GM19023 (cell line): Measurements from ENCODE around the gene HLCS.
"Not testable (repeated sequence)": the region's sequence is repeated elsewhere in the genome, so short reads cannot be mapped to it uniquely, and the experiment has no call there.

ENCODE experiments used
- ATAC-seq: cut with Tn5 transposase; IDR thresholded peaks from one replicate; pipeline ENCODE4 v1.9.1; 2021; ENCODE audit warnings: mild to moderate bottlenecking, moderate library complexity; ENCODE audit not compliant: unreplicated experiment

Gene HLCS

DNA sequence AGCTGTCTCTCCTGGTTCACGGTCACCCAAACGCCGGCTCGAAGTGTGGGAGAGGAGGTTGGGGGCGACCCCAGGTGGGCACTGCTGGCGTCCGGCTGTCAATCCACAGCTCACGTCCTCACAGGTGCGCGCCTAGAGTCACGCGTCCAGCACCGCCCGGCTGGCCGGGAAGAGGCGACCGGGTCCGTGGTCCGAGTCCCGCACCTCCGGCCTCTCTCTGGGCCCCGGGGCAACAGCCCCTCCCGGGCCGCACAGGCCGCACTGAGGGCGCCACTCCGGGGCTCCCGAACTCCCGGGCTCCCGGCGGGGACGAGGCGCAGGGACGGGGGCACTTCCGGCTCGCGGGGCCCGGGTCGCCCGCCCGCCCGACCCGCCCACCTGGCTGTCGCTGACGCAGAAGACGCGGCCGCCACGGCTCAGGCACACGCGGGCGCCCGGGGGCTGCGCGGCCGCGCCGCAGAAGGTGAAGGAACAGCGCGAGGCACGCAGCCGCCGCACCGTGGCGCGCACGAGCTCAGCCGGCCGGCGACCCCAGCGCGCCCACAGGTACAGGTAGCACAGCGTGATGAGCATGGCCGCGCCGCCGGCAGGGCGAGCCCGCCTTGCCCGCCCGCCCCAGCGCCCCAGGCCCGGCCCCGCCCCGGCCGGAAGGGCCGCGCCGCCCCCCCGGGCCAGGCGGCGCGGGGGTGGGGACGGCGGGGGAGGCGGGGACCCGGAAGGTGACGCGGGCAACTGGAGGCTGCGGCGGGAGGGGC, at the start of gene HLCS:
Gene HLCS, minus strand, starts transcription at position 604 of the 755 bp plus-strand sequence. Its CDS starts 31 bp downstream, at position 573.
- ATAC-seq = peak; percentile 76

GRCh38 chr21:37009740-37010341, 43.4 kb upstream of the HLCS start:
- ATAC-seq = peak; percentile 85

DNA sequence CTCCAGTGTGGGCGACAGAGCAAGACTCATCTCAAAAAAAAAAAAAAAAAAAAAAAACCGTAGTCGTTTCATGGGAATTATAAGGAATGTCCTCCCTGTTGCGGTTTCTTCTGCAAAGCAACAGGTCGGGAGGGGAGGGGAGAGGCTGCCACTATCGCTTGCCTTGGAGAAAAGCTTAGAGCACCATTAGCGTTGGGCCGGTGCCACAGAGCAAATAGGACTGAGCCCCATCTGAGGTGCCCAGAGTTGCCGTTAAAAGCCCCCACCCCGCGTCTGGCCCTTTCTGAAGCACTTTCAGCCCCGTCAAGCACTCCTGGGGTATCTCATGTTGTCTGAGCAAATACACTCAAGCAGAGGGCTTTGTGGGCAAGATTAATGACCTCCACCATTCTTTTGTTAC, 42.3 kb upstream of the HLCS start:
- no peak for ATAC-seq

DNA sequence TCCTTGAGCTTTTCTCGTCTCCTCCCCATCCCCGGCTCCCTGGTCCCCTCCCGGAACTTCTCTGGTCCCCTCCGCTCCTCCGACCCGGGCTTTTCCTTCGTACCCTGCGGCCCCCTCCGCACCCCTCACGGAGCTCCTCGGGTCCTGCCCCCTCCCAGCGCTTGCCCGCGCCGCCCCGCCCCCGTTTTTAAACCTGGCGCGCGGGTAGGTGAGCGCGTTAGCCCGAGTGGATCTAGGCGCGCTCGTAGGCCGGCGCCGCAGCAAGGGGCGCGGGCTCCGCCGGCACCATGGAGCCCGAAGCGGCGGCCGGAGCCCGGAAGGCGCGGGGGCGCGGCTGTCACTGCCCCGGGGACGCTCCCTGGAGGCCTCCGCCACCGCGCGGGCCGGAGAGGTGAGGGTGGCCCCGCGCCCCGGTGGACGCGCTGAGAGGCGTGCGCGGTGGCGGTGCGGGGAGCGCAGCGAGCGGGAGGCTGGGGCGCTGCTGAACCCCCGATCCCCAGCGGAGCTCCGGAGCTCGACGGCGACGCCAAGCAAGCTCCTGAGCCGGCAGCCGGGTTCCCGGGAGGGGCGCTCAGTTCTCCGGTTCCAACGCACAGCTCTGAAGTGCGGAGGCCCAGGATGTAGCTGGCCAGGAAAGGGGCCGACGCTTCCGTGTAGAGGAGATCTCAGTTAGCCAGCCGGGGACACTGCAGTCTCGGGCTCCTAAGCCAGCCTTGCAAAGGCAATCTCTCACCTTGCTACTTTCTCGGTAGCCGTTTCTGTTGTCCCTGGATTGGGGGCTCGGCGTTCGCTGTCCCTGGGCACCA, 40.2 kb upstream of the HLCS start, which contains the start of gene RIPPLY3:
Gene RIPPLY3, plus strand, starts transcription at position 217 of the 806 bp plus-strand sequence. Its CDS starts 71 bp downstream, at position 288.
- ATAC-seq = no peak

GRCh38 chr21:37005548-37006485, 39.3 kb upstream of the HLCS start:
- no peak for ATAC-seq

DNA sequence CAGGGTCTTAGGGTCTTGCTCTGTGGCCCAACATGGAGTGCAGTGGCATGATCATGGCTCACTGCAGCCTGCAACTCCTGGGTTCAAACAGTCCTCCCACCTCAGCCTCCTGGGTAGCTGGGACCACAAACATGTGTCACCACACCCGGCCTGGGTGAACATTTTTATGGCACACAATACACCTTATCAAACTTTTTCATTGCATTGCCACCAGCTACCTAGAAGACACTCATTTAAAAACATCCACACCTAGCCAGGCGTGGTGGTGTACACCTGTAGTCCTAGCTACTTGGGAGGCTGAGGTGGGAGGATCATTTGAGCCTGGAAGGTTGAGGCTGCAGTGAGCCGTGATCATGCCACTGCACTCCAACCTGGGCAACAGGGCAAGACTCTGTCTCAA, 37.4 kb upstream of the HLCS start:
- ATAC-seq = not testable (repeated sequence)

DNA sequence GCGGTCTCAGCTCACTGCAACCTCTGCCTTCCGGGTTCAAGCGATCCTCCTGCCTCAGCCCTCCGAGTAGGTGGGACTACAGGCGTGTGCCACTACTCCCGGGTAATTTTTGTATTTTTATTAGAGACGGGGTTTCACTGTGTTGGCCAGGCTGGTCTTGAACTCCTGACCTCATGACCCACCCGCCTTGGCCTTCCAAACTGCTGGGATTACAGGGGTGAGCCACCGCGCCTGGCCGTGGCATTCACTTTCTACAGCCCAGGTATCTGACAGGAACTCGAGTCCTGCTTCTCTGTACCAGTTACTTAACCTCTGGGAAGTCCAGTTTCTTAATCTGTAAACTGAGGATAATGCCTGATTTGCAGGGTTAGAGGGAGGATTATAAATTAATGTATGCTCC, 36.4 kb upstream of the HLCS start:
- not testable (repeated sequence) for ATAC-seq

GRCh38 chr21:37001441-37001840, 35.0 kb upstream of the HLCS start:
- ATAC-seq = no peak

GRCh38 chr21:37000381-37000780, 33.9 kb upstream of the HLCS start:
- ATAC-seq = no peak

DNA sequence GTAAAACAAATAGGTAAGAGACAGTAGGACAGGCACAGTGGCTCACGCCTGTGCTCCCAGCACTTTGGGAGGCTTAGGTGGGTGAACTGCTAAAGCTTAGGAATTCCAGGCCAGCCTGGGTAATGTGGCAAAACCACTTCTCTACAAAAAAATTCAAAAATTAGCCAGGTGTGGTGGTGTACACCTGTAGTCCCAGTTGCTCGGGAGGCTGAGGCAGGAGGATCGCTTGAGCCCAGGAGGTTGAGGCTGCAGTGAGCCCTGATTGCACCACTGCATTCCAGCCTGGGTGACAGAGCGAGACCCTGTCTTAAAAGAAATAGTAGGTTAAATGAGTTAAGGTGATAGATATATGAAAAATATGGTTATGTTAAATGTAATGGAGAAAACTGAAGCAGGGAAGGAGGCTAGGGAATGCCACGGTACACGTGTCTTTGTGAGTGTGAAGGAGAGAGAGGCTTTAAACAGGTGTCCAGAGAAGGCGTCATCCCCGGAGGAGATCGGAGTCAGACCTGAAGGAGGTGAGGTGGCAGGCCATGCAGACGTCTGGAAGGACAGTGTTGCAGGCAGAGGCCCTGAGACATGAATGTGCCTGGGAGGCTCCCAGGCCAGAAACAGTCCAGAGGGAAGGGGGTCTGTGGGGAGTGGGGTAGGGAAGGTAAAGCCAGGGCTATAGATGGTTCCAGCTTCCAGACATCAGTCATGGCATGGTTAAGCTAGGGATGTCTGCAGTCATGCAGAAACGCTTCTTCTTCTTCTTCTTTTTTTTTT, 32.8 kb upstream of the HLCS start:
- no peak for ATAC-seq

DNA sequence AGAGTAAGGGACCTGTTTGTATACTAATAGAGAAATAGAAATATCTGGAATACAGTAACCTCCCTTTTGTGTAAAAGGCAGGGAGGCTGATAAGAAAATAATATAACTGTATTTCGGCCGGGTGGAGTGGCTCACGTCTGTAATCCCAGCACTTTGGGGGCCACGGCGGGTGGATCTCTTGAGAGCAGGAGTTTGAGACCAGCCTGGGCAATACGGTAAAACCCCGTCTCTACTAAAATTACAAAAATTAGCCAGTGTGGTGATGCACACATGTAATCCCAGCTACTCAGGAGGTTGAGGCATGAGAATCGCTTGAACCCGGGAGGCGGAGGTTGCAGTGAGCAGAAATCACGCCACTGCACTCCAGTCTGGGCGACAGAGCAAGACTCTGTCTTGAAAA, 28.8 kb upstream of the HLCS start:
- ATAC-seq = not testable (repeated sequence)

GRCh38 chr21:36994501-36995158, 28.2 kb upstream of the HLCS start:
- ATAC-seq = no peak

DNA sequence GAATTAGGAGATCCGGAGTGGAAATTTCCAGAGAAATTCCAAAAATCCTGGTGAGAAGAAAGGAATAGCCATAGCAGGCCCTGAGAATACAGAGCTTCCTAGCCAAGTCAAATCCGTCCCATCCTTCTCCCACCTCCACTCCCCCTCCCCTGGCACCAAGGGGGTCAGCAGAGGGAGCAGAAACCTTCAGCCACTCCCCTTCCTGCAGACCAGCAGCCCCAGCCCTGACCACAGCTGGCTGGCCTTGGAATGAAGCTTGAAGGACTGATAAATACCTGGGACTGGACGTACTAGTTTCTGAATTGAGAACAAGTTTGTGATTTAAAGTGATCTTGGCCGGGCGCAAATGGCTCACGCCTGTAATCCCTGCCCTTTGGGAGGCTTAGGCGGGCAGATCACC, 26.2 kb upstream of the HLCS start:
- ATAC-seq = no peak

GRCh38 chr21:36990508-36991205, 24.2 kb upstream of the HLCS start:
- no peak for ATAC-seq

DNA sequence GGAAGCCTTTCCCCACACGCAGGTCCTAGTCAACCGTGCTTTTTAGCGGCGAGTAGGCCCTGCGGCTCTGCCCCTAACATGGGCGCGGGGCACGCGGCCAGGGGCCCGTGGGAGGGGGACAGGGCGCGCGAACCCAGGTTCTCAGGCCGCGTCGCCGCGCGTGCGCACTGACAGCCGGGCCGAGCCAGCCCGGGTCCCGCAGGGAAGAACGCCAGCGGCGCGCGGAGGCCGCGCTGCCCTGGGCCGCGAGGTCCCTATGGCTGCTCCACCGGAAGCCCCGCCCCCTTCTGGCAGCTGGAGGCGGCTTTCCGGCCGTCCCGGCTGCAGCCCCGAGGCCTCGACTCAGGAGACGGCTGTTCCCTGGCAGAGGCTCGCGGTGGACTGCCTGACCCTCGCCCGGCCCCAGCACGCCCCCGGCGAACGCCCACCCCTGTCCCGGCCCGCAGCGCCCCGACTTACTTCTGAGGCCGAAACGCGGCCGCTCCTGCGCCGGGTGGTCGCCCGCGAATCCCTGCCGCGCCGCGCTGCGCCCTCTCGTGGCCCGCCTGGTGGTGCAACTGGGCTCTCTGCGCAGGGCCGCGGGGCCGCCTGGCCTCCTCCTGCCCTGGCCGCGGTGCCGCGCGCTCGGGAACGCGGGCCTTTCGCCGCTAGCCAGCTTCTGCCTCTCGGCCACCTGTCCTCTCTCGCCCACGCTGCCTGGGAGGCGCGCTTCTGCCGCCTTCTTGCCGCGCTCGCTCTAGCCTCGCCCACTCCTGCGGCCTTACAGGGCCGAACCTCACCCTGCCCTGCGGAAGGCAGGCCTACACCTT, 23.4 kb upstream of the HLCS start:
- peak; percentile 94 for ATAC-seq

DNA sequence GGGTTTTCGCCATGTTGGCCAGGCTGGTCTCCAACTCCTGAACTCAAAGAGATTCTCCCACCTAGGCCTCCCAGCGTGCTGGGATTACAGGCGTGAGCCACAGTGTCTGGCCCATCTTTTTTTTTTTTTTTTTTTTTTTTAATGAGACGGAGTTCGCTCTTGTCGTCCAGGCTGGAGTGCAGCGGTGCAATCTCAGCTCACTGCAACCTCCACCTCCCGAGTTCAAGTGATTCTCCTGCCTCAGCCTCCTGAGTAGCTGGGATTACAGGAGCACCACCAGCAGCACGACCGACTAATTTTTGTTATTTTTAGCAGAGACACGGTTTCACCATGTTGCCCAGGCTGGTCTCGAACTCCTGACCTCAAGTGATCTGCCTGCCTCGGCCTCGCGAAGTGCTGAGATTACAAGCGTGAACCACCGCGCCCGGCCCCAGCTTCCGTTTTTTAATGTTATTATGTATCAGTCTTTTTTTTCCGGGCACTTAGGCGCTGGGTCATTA, 22.8 kb upstream of the HLCS start:
- not testable (repeated sequence) for ATAC-seq

DNA sequence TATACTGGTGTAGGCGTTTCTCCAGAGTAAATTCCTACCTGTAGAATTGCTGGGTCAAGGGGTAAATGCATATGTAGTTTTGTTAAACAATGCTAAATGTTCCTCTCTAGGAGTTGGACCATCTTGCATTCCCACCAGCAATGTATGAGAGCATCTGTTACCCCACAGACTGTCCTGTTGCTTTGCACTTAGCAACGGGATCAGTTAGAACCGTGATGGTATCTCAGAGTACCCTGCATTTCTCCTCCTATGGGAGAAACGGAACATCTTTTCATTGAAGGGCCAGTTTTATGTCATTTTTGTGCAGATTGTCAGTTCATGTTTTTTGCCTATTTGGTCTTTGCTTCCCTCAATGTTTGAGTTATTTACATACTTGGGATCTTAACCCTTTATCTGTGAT, 22.1 kb upstream of the HLCS start:
- ATAC-seq = no peak

GRCh38 chr21:36987845-36988244, 21.4 kb upstream of the HLCS start:
- no peak for ATAC-seq
